ENCODE results near the gene CD63. TPM values are rescaled to one million over a fixed set of nuclear protein-coding genes. Genes with fewer than 3 reads are reported as not detected.
A peak's percentile ranks its signal among the peaks of the same experiment; 100 is the strongest.

Gene CD63
- total and polyA plus RNA-seq, 2 of the 4 experiments (the other 2 are of a cell fraction) = 995 to 1,398 TPM

DNA sequence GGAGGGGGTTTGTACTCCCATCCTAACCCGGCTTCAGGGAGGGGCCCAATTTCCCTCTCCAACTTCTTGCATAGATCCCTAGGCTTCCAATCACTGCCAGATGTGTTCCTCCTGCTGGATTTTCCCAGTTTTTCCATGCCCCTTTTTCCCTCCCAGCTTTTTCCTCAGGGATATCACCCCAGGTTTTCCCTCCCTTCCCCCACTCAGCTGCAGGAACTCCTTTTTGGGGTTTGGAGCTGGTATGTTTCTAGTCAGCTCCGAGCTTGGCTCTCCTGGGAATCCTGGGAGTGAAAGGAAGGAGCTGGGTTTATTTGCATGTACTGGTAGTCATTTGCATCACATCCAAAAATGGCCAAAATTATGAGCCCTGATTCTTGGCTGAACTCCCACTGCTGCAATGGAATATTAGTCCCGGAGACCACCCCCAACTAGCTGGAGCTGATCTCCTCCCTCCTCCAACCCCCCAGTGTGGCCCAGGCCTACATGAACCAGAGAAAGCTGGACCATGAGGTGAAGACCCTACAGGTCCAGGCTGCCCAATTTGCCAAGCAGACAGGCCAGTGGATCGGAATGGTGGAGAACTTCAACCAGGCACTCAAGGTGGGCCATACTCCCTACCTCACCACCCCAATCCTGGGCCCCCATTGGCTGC, 10.1 kb downstream of the CD63 start:
- H3K4me1 ChIP-seq (ENCODE audit: control insufficient read depth, insufficient read depth, low read length) = peaks cover 36% of the 10 kb centered on the region
- no peak overlapping the region for H3K27ac ChIP-seq (ENCODE audit: insufficient read depth, low read length)
- ChIA-PET CTCF (interaction anchor here (0.5 kb wide), 1 partner anchor 134 kb away, joined by 3 read pairs; no protein-coding TSS in a partner anchor), POLR2A (ENCODE audit: unreplicated experiment) (no interaction called here)
- H2AK5ac ChIP-seq (ENCODE audit: low read depth, low read length) = peak overlapping the region; percentile 86
- H3K36me3 ChIP-seq (ENCODE audit: control insufficient read depth, insufficient read depth, low read length) = peaks cover 10% of the 10 kb centered on the region
- no peak overlapping the region for H3K9ac ChIP-seq (ENCODE audit: low read depth, low read length)
- H3K9me1 ChIP-seq (ENCODE audit: insufficient read depth, low read length) = peaks cover 32% of the 10 kb centered on the region
- no peak overlapping the region for H4K5ac ChIP-seq (ENCODE audit: low read depth, low read length)
- intact Hi-C loops (cut with micrococcal nuclease) = no loop called here
- H3K9me3 ChIP-seq (ENCODE audit: control insufficient read depth, insufficient read depth, low read length) = no peaks in the 10 kb centered on the region
- no peak overlapping the region for H3K4me2 ChIP-seq (ENCODE audit: low read depth, low read length)
- TF ChIP-seq MAFK (IDR thresholded peaks at IDR 0.05; ENCODE audit: low read depth, low read length) (no peak), USF2 (IDR thresholded peaks at IDR 0.05; ENCODE audit: low read depth, low read length) (no peak), CHD1 (IDR thresholded peaks at IDR 0.05; ENCODE audit: low read depth, low read length) (no peak), RFX5 (IDR thresholded peaks at IDR 0.05; ENCODE audit: low read depth, low read length) (no peak), BHLHE40 (IDR thresholded peaks at IDR 0.05; ENCODE audit: low read depth, low read length) (no peak), NFE2L2 (IDR thresholded peaks at IDR 0.05; ENCODE audit: low read depth, low read length) (no peak), MAZ (IDR thresholded peaks at IDR 0.05; ENCODE audit: borderline replicate concordance, low read depth, low read length) (no peak), MXI1 (IDR thresholded peaks at IDR 0.05; ENCODE audit: borderline replicate concordance, low read depth, low read length) (no peak)
- TF ChIP-seq, protein P1, sequence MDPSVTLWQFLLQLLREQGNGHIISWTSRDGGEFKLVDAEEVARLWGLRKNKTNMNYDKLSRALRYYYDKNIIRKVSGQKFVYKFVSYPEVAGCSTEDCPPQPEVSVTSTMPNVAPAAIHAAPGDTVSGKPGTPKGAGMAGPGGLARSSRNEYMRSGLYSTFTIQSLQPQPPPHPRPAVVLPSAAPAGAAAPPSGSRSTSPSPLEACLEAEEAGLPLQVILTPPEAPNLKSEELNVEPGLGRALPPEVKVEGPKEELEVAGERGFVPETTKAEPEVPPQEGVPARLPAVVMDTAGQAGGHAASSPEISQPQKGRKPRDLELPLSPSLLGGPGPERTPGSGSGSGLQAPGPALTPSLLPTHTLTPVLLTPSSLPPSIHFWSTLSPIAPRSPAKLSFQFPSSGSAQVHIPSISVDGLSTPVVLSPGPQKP (IDR thresholded peaks at IDR 0.05; ENCODE audit: borderline replicate concordance, low read depth, low read length) = no peak
- peak overlapping the region in 1 of 2 experiments; percentile 66; a peak in 1 of 4 replicates for H4K8ac ChIP-seq (ENCODE audit: low read depth in 2 of 2, low read length in 2 of 2)
- peak overlapping the region; percentile 37 for H2AK9ac ChIP-seq (replicated peaks; ENCODE audit: low read depth, low read length, poor library complexity)
- peak overlapping the region; percentile 68; the same call in 1 of the 2 replicates for H3K4ac ChIP-seq (ENCODE audit: low read depth, low read length)
- ATAC-seq (ENCODE audit: low read depth) = no peak
- peaks cover 17 to 62% of the 10 kb centered on the region in 2 experiments for H3K79me1 ChIP-seq (ENCODE audit: low read depth in 1 of 2, low read length in 2 of 2)
- H2BK20ac ChIP-seq (ENCODE audit: low read depth, low read length) = no peak overlapping the region
- no peak overlapping the region for H3K14ac ChIP-seq (replicated peaks; ENCODE audit: low read depth, low read length)
- H3K56ac ChIP-seq (ENCODE audit: extremely low read depth, insufficient read depth, low read length) = no peak overlapping the region
- H3K27me3 ChIP-seq (ENCODE audit: control insufficient read depth, insufficient read depth, low read length) = no peaks in the 10 kb centered on the region
- H3K23ac ChIP-seq (ENCODE audit: low read depth, low read length) = peak overlapping the region; percentile 57; the same call in 1 of the 2 replicates
- DNase-seq = no peak
- H4K91ac ChIP-seq (ENCODE audit: insufficient read depth, low read depth, low read length) = peak overlapping the region; percentile 57; the same call in 1 of the 2 replicates
- H2BK5ac ChIP-seq (ENCODE audit: low read depth, low read length, poor library complexity, severe bottlenecking) = peak overlapping the region; percentile 71
- peak overlapping the region; percentile 62; the same call in 1 of the 2 replicates for H2BK120ac ChIP-seq (ENCODE audit: low read depth, low read length)
- BruUV-seq (replicated peaks) = no TSS peak
- H4K20me1 ChIP-seq (ENCODE audit: insufficient read depth, low read length) = peaks cover 24% of the 10 kb centered on the region
- in situ Hi-C loops (cut with MboI; ENCODE audit: low sequenced_read_pairs) = no loop called here
- no peak overlapping the region for H3K4me3 ChIP-seq (ENCODE audit: insufficient read depth, low read depth, low read length)
- WGBS, 2 experiments (ENCODE audit: extremely low coverage in 2 of 2, insufficient read length in 1 of 2) = 50% methylated on average over 1 of the region's 4 CpGs; no CpG with 5 or more reads in 1 of the 2 experiments
- dilution Hi-C loops (cut with HindIII; ENCODE audit: low sequenced_read_pairs, unreplicated experiment) = no loop called here
- H2BK15ac ChIP-seq (ENCODE audit: low read depth, low read length) = no peak overlapping the region
- no peak overlapping the region for H2AFZ ChIP-seq (replicated peaks; ENCODE audit: low read length, poor library complexity)
- H3K18ac ChIP-seq (ENCODE audit: low read depth, low read length) = no peak overlapping the region
